Endometrial microvascular endothelial cells (primary cell): ENCODE data around the gene MAGEC1. TPM values are rescaled to one million over a fixed set of nuclear protein-coding genes. Genes with fewer than 3 reads are reported as not detected.

Experiments
- in situ Hi-C: cut with HindIII; loops from 2 replicates; pipeline ENCODE4 v1.10.0; 2017; ENCODE audit warnings: low sequenced_read_pairs, low pct_unique_long_range_greater_than_20kb; ENCODE audit errors: inconsistent ontology term
- total RNA-seq: library from RNA; depleted of rRNA; stranded (reverse); fragments of >200 nt; gene quantifications from one replicate; pipeline ENCODE4 v1.2.3, GENCODE V29; 2015; ENCODE audit errors: inconsistent ontology term

The MAGEC1 gene
- total RNA-seq, 1 donor from 2014 or later = not detected

DNA sequence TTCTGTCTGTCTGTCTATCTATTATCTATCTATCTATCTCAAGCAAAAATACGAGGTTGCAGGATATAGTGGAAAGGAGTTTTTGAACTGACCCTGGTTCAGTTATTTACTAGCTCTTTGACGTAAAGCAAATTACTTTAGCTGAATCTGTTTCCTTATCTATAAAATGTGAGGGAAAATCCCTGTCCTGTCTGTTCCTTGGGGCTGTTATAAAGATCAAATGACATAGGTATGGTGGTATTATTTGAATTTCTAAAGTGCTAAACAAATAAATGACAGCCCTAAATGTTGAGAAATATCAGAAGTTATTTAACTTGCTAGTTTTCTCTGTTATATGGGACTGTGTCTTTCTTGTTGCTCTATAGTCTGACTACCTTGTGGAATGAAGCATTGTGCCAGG, 55.0 kb downstream of the MAGEC1 start:
- in situ Hi-C loops = no loop called here

Other genes starting within 250 kb of the MAGEC1 start
- not detected for gene SPANXD, start 205.2 kb upstream of the MAGEC1 start, total RNA-seq
- gene MAGEC3, start 65.6 kb upstream of the MAGEC1 start, total RNA-seq = not detected